ENCODE results near the gene SETMAR. TPM values are rescaled to one million over a fixed set of nuclear protein-coding genes. Genes with fewer than 3 reads are reported as not detected.

SETMAR gene
- total RNA-seq, 3 donors from 2014 or later, result 35.1 to 58.7 (median 46.7) TPM

- no peaks in the 10 kb centered on the region for H3K27me3 ChIP-seq
- DNase-seq (ENCODE audit: low spot score in 2 of 2), result no peak
- TF ChIP-seq POLR2A (IDR thresholded peaks at IDR 0.05) (no peak), POLR2AphosphoS5 (IDR thresholded peaks at IDR 0.05) (no peak), CTCF (IDR thresholded peaks at IDR 0.05) (no peak)
- H3K4me3 ChIP-seq, result no peak overlapping the region
- no peaks in the 10 kb centered on the region for H3K4me1 ChIP-seq
- no peak overlapping the region for H3K27ac ChIP-seq
- intact Hi-C loops (cut with DNase I; ENCODE audit: low total_unique reads), result no loop called here
- no peaks in the 10 kb centered on the region for H3K36me3 ChIP-seq
- no peaks in the 10 kb centered on the region for H3K9me3 ChIP-seq
These were observed 23.6 kb upstream of the SETMAR start for GRCh38 chr3:4279516-4280105.

DNA sequence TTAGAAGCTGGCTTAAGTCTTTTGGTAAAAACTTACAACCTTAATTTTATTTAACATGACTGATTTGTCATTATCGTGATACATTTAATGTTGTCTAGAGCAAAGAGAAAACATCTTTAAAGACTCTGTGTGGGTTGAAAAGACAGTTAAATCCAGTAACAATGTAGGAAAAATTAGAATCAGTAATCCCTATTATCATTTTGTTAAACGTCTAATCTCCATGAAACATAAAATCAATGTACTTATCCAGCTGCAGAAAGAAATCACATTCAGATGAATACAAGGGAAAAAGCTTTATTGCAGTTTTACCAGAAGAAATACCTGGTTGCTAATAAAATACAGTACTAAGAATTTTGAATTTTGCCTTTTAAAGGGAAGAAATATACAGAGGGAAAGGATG, 21.2 kb upstream of the SETMAR start:
- no peaks in the 10 kb centered on the region for H3K9me3 ChIP-seq
- no peak overlapping the region for H3K4me3 ChIP-seq
- intact Hi-C loops (cut with DNase I; ENCODE audit: low total_unique reads), result no loop called here
- H3K27ac ChIP-seq, result no peak overlapping the region
- H3K4me1 ChIP-seq, result no peaks in the 10 kb centered on the region
- no peak for DNase-seq (ENCODE audit: low spot score in 2 of 2)
- H3K27me3 ChIP-seq, result no peaks in the 10 kb centered on the region
- H3K36me3 ChIP-seq, result no peaks in the 10 kb centered on the region
- TF ChIP-seq CTCF (IDR thresholded peaks at IDR 0.05) (no peak), POLR2AphosphoS5 (IDR thresholded peaks at IDR 0.05) (no peak), POLR2A (IDR thresholded peaks at IDR 0.05) (no peak)

GRCh38 chr3:4284865-4285264, 18.3 kb upstream of the SETMAR start:
- no peaks in the 10 kb centered on the region for H3K36me3 ChIP-seq
- no peaks in the 10 kb centered on the region for H3K9me3 ChIP-seq
- no peaks in the 10 kb centered on the region for H3K27me3 ChIP-seq
- no peak for TF ChIP-seq CTCF (IDR thresholded peaks at IDR 0.05)
- TF ChIP-seq POLR2AphosphoS5 (IDR thresholded peaks at IDR 0.05), result no peak
- no peak for TF ChIP-seq POLR2A (IDR thresholded peaks at IDR 0.05)
- H3K4me3 ChIP-seq, result no peak overlapping the region
- H3K4me1 ChIP-seq, result no peaks in the 10 kb centered on the region
- intact Hi-C loops (cut with DNase I; ENCODE audit: low total_unique reads), result no loop called here
- no peak overlapping the region for H3K27ac ChIP-seq
- DNase-seq (ENCODE audit: low spot score in 2 of 2), result no peak

DNA sequence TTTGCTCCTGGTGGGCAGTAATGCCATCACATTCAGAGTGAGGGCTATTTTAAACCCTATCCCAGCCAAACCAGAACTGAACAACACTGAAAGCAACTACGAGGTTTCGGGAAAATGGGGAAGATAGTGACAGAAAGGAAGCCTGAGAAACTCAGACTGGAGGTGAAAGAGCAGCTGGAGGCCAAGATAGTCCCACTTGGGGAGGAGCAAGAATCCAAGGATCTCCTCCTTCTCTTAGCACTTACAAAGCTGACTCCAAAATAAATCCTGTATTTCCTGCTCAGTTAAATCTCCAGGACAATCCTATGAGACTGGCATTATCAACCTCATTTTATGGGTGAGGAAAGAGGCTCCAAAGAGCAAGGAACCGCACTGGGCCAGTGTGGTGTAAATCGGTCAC, 14.1 kb upstream of the SETMAR start:
- no peaks in the 10 kb centered on the region for H3K36me3 ChIP-seq
- no peaks in the 10 kb centered on the region for H3K9me3 ChIP-seq
- H3K27ac ChIP-seq, result no peak overlapping the region
- intact Hi-C loops (cut with DNase I; ENCODE audit: low total_unique reads), result no loop called here
- no peaks in the 10 kb centered on the region for H3K27me3 ChIP-seq
- H3K4me1 ChIP-seq, result no peaks in the 10 kb centered on the region
- TF ChIP-seq POLR2AphosphoS5 (IDR thresholded peaks at IDR 0.05), result no peak
- no peak for TF ChIP-seq POLR2A (IDR thresholded peaks at IDR 0.05)
- no peak for TF ChIP-seq CTCF (IDR thresholded peaks at IDR 0.05)
- H3K4me3 ChIP-seq, result no peak overlapping the region
- no peak for DNase-seq (ENCODE audit: low spot score in 2 of 2)

DNA sequence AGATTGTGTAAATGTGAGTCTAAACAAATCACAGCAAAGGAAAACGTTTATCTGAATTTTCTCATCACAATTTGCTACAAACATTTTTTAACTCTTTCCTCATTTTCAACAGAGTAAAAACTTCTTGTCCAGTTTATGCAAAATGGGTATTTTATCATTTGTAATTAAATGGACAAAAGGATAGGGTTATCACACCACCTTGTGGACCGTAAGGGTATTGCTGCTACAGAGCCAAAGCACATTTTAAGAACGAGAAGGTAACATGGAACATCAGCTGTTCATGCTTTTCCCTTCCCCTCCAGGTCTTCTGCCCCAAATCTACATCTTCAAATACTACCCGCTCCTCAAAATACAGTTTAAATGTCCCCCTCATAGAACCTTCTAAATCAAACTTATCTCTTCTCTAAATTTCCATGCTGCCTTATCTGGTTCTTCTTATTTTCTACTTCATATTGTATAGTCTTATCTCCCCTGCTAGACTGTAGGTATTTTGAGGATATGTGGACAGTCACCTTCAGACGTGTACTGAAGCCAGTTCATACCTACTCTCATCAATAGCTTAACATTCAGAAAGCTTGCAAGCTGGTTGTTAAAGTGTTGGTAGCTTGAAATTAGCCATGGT, 12.8 kb upstream of the SETMAR start:
- H3K9me3 ChIP-seq, result no peaks in the 10 kb centered on the region
- H3K4me3 ChIP-seq, result no peak overlapping the region
- no peaks in the 10 kb centered on the region for H3K27me3 ChIP-seq
- no peak overlapping the region for H3K27ac ChIP-seq
- H3K36me3 ChIP-seq, result no peaks in the 10 kb centered on the region
- TF ChIP-seq POLR2A (IDR thresholded peaks at IDR 0.05) (no peak), POLR2AphosphoS5 (IDR thresholded peaks at IDR 0.05) (no peak), CTCF (IDR thresholded peaks at IDR 0.05) (peak; percentile 83 to 92 (median 85))
- DNase-seq (ENCODE audit: low spot score in 2 of 2), result no peak
- intact Hi-C loops (cut with DNase I; ENCODE audit: low total_unique reads), result no loop called here
- no peaks in the 10 kb centered on the region for H3K4me1 ChIP-seq
